Vagina (tissue), 2 donors: ENCODE measurements around the gene ENTREP1. TPM values are rescaled to one million over a fixed set of nuclear protein-coding genes. Genes with fewer than 3 reads are reported as not detected.
"Not testable (repeated sequence)": the region's sequence is repeated elsewhere in the genome, so short reads cannot be mapped to it uniquely, and the experiment has no call there.

Experiments used
- DNase-seq, 2 donors: peaks; one replicate each; pipeline ENCODE4 v3.0.0-alpha.2; 2017; ENCODE audit errors: extremely low spot score in 2 of 2
- H3K27ac ChIP-seq: fragments of 200-600 bp; sonication (generic); one replicate; pipeline ENCODE4 v1.5.1; 2019
- H3K27me3 ChIP-seq: fragments of 200-600 bp; sonication (generic); one replicate; pipeline ENCODE4 v1.5.1; 2019
- H3K36me3 ChIP-seq, 2 donors: fragments of 200-600 bp; sonication (generic); one replicate each; pipeline ENCODE4 v1.5.1; 2017 to 2019
- H3K4me1 ChIP-seq: fragments of 200-600 bp; sonication (generic); one replicate; pipeline ENCODE4 v1.5.1; 2019
- H3K4me3 ChIP-seq, 2 donors: fragments of 200-600 bp; sonication (generic); 1 replicate in 1 of 2; 2 replicates in 1 of 2; pipeline ENCODE4 v1.5.1; 2016 to 2019
- H3K9me3 ChIP-seq: fragments of 200-600 bp; sonication (generic); one replicate; pipeline ENCODE4 v1.5.1; 2019
- CTCF ChIP-seq, 3 experiments: fragments of 450-650 bp in 2 of 3; fragments of 200-600 bp in 1 of 3; sonication (generic) in 1 of 3; IDR thresholded peaks; one replicate each; pipeline ENCODE4 v1.5.1; 2017 to 2019; ENCODE audit warnings: antibody characterized with exemption in 3 of 3, mild to moderate bottlenecking in 2 of 3, moderate library complexity in 2 of 3
- POLR2A ChIP-seq, 2 donors: fragments of 450-650 bp; IDR thresholded peaks; one replicate each; pipeline ENCODE4 v1.6.1; 2017; ENCODE audit warnings: antibody characterized with exemption in 2 of 2, mild to moderate bottlenecking in 2 of 2, moderate library complexity in 2 of 2
- POLR2AphosphoS5 ChIP-seq, 2 donors: sonication (generic); formaldehyde crosslinking; IDR thresholded peaks; one replicate each; pipeline ENCODE4 v1.9.0; 2017; ENCODE audit warnings: antibody characterized with exemption in 2 of 2, mild to moderate bottlenecking in 2 of 2, low read depth in 1 of 2; ENCODE audit not compliant: insufficient read depth in 1 of 2
- intact Hi-C: fragments of 100-400 bp; cut with DNase I; formaldehyde crosslinking; loops from one replicate; pipeline ENCODE4 v1.15.1; 2023
- total RNA-seq: library from RNA; depleted of rRNA; stranded (reverse); fragments of >200 nt; gene quantifications from one replicate; pipeline ENCODE4 v1.2.3, GENCODE V29; 2016

Gene ENTREP1
- total RNA-seq, 1 donor from 2014 or later, result 12.5 TPM

GRCh38 chr9:69299315-69299714, 25.7 kb upstream of the ENTREP1 start:
- H3K36me3 ChIP-seq, result no peaks in the 10 kb centered on the region

DNA sequence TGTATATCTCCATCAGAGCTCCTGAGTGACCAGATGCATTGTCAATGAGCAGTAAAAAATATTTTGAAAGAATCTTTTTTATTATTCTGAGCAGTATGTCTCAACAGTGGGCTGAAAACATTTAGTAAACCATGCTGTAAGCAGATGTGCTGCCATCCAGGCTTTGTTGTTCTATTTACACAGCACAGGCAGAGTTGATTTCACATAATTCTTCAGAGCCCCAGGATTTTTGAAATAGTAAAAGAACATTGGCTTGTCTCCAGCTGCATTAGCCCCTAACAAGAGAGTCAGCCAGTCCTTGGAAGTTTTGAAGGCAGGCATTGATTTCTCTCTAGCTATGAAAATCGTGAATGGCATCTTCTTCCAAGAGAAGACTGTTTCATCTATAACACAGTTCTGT, 25.2 kb upstream of the ENTREP1 start:
- Histone ChIP-seq H3K4me1 (no peaks in the 10 kb centered on the region), H3K4me3 (no peak overlapping the region), H3K27ac (no peak overlapping the region), H3K36me3 (no peaks in the 10 kb centered on the region), H3K27me3 (no peaks in the 10 kb centered on the region), H3K9me3 (no peaks in the 10 kb centered on the region)
- TF ChIP-seq POLR2AphosphoS5 (IDR thresholded peaks at IDR 0.05; ENCODE audit: insufficient read depth in 1 of 2, low read depth in 1 of 2) (no peak), CTCF (IDR thresholded peaks at IDR 0.05) (no peak), POLR2A (IDR thresholded peaks at IDR 0.05) (no peak)
- DNase-seq, result no peak
- intact Hi-C loops, result no loop called here

More at GRCh38 chr9:69299315-69299714, 25.7 kb upstream of the ENTREP1 start:
- no peak for DNase-seq
- no peak for TF ChIP-seq POLR2A (IDR thresholded peaks at IDR 0.05)
- TF ChIP-seq POLR2AphosphoS5 (IDR thresholded peaks at IDR 0.05; ENCODE audit: insufficient read depth in 1 of 2, low read depth in 1 of 2), result no peak
- no peak for TF ChIP-seq CTCF (IDR thresholded peaks at IDR 0.05)
- intact Hi-C loops, result no loop called here
- Histone ChIP-seq H3K27ac (no peak overlapping the region), H3K4me1 (no peaks in the 10 kb centered on the region), H3K4me3 (no peak overlapping the region), H3K9me3 (no peaks in the 10 kb centered on the region), H3K27me3 (no peaks in the 10 kb centered on the region)

DNA sequence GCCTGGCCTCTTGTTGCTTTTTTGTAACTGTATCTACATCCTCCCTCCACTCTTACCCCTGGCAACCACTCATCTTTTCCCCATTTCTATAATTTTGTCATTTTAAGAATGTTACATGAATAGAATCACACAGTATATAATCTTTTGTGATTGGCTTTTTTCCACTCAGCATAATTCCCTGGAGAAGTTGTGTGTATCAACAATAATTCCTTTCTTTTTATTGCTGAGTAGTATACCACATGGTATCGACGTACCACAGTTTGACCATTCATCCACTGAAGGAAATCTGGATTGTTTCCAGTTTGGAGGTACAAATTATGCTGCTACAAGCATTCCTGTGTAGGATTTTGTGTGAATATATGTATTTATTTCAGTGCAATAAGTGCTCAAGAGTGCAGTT, 21.7 kb upstream of the ENTREP1 start:
- no peaks in the 10 kb centered on the region for H3K36me3 ChIP-seq
- H3K4me3 ChIP-seq, result no peak overlapping the region
- no peaks in the 10 kb centered on the region for H3K9me3 ChIP-seq
- no peak overlapping the region for H3K27ac ChIP-seq
- intact Hi-C loops, result no loop called here
- no peak for DNase-seq
- no peak for TF ChIP-seq CTCF (IDR thresholded peaks at IDR 0.05)
- TF ChIP-seq POLR2A (IDR thresholded peaks at IDR 0.05), result no peak
- TF ChIP-seq POLR2AphosphoS5 (IDR thresholded peaks at IDR 0.05; ENCODE audit: insufficient read depth in 1 of 2, low read depth in 1 of 2), result no peak
- no peaks in the 10 kb centered on the region for H3K27me3 ChIP-seq
- H3K4me1 ChIP-seq, result no peaks in the 10 kb centered on the region

GRCh38 chr9:69306895-69307445, 18.0 kb upstream of the ENTREP1 start:
- H3K36me3 ChIP-seq, H3K9me3 ChIP-seq, DNase-seq, intact Hi-C loops, H3K4me1 ChIP-seq, H3K27ac ChIP-seq, H3K27me3 ChIP-seq, H3K4me3 ChIP-seq: not testable (repeated sequence)

DNA sequence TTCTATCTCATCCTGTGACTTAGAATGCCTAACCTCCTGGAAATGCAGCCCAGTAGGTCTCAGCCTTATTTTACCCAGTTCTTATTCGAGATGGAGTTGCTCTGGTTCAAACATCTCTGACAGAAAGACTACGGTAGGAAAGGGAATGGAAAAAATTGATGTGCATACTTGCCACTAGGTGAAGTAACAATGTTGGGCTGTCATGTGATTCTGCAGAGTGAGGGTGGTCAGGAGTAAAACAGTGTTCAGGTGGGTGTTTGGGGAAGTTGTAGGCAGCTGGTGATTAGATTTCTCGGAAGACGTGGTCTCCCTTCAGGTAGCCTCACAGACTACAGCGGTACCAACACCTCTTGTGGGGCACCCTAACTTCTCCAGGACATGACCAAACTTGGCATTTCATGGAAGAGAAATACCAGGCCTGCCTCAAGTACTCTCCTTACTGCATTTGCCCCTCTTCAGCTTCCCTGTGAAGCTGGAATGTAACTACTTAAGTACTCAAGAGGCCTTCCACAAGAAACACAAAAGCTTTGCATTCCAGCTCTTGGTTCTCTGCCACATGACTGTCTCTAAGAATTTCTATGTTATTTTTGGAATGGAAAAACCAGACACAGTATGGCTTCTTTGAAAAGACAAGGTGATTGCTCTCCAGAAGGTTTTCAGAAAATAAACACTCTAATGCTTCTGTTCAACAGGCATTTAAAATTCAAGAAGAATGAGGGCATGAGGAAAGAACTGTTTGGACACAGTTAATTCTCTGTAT, 17.4 kb upstream of the ENTREP1 start:
- Histone ChIP-seq H3K36me3 (no peaks in the 10 kb centered on the region), H3K27me3 (no peaks in the 10 kb centered on the region), H3K9me3 (no peaks in the 10 kb centered on the region), H3K27ac (no peak overlapping the region), H3K4me1 (no peaks in the 10 kb centered on the region), H3K4me3 (no peak overlapping the region)
- no peak for DNase-seq
- no peak for TF ChIP-seq POLR2AphosphoS5 (IDR thresholded peaks at IDR 0.05; ENCODE audit: insufficient read depth in 1 of 2, low read depth in 1 of 2)
- no peak for TF ChIP-seq CTCF (IDR thresholded peaks at IDR 0.05)
- no peak for TF ChIP-seq POLR2A (IDR thresholded peaks at IDR 0.05)
- intact Hi-C loops, result no loop called here
